Measurements from ENCODE around the gene ARHGAP31. TPM values are rescaled to one million over a fixed set of nuclear protein-coding genes. Genes with fewer than 3 reads are reported as not detected.
A peak's percentile ranks its signal among the peaks of the same experiment; 100 is the strongest.

Gene ARHGAP31
- total and polyA plus RNA-seq, 10 of the 15 experiments (the other 5 are each of a cell fraction or from before 2014, with no cell fraction given): 0.97 to 29.8 (median 10.3) TPM

DNA sequence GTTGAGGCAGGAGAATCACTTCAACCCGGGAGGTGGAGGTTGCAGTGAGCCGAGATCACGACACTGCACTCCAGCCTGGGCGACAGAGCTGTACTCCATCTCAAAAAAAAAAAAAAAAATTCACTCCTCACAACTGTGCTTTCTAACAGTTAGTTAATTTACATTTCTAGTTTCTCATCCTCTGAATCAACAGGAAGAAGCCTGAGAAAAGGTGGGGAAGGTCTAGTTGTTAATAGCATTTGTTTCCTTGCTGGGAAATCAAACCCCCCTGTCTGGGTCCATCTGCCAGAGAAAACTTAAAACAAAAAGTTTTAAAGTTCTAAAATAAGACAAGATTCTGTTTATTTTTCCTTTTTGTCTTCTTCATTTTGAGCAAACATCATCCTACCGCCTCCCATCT, 106.9 kb downstream of the ARHGAP31 start (continued):
- TF ChIP-seq ZBTB33 (IDR thresholded peaks at IDR 0.05) (no peak), STAT1 (conservative IDR thresholded peaks at IDR 0.05) (no peak), IKZF1 (conservative IDR thresholded peaks at IDR 0.05) (no peak), ATF2 (IDR thresholded peaks at IDR 0.05; ENCODE audit: low read length) (0 out of 2 replicates have a peak, but pooled peaks have one; percentile 46)

DNA sequence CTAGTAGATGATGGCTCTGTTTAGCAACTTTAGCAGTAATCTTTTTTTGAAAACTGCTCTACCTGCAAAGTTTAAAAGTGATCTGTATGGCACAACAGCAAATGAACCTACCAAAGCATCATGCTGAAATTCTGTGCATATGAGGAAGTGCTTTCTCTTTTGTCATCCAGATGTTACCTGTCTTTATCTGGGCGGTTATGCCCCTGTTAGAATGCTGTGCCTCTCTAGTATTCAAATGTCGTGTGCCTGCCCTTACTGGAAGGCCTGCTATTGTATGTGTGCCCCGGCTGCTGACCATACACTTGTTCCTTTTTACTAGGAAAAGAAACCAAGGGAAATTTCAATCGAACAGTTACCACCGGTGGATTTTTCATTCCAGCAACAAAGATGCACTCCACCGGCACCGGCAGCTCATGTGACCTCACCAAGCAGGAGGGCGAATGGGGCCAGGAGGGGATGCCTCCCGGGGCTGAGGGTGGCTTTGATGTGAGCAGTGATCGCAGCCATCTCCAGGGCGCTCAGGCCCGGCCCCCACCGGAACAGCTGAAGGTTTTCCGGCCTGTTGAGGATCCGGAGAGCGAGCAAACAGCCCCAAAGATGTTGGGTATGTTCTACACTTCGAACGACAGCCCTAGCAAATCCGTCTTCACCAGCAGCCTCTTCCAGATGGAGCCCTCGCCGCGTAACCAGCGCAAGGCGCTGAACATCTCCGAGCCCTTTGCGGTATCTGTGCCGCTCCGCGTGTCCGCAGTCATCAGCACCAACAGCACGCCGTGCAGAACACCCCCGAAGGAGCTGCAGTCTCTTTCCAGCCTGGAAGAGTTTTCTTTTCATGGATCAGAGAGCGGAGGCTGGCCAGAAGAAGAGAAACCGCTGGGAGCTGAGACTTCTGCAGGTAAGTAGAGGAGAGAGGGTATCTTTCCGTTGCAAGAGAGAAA, 107.6 kb downstream of the ARHGAP31 start:
- Histone ChIP-seq H4K20me1 (ENCODE audit: control insufficient read depth, insufficient read depth) (no peaks in the 10 kb centered on the region), H3K36me3 (ENCODE audit: control insufficient read depth in 2 of 2, insufficient read depth in 2 of 2, low read length in 1 of 2) (peaks cover 2 to 20% of the 10 kb centered on the region in 2 experiments), H3K4me1 (ENCODE audit: control insufficient read depth, insufficient read depth, low read length) (peaks cover 29% of the 10 kb centered on the region), H3K4me2 (ENCODE audit: control insufficient read depth, insufficient read depth) (peak overlapping the region; percentile 56), H3K4me3 (no peak overlapping the region), H2AFZ (ENCODE audit: control insufficient read depth, low read depth, low read length) (no peak overlapping the region), H3K27me3 (replicated peaks in 1 of 2; ENCODE audit: control insufficient read depth in 2 of 2, insufficient read depth in 2 of 2, low read length in 1 of 2) (no peaks in the 10 kb centered on the region), H3K27ac (ENCODE audit: control insufficient read depth, insufficient read depth) (peak overlapping the region; percentile 81), H3K79me2 (ENCODE audit: control insufficient read depth, insufficient read depth, low read length) (no peaks in the 10 kb centered on the region; the same call in 1 of the 2 replicates), H3K9ac (ENCODE audit: control insufficient read depth, insufficient read depth, low read length) (0 out of 2 replicates have a peak overlapping the region, but pooled peaks have one; percentile 15), H3K9me3 (replicated peaks; ENCODE audit: control insufficient read depth, insufficient read depth, low read length) (no peaks in the 10 kb centered on the region; the same call in 1 of the 3 replicates)
- POLR2A ChIA-PET: no interaction called here
- DNase-seq (ENCODE audit: low read depth, low spot score) (peak; percentile 26), FAIRE-seq (no peak), ATAC-seq (peak; percentile 59)
- WGBS (ENCODE audit: insufficient coverage, insufficient replicate concordance, low lambda C conversion rate, missing lambda C conversion rate): 73% methylated on average over 36 of the region's 36 CpGs
- in situ Hi-C loops (cut with MboI): no loop called here
- CTCF ChIA-PET: no interaction called here
- intact Hi-C loops (cut with micrococcal nuclease; ENCODE audit: unreplicated experiment): no loop called here
- RAD21 ChIA-PET (ENCODE audit: unreplicated experiment): no interaction called here
- BruUV-seq (replicated peaks): no TSS peak
- TF ChIP-seq ASH2L (IDR thresholded peaks at IDR 0.05; ENCODE audit: borderline replicate concordance, low read depth) (no peak), TCF12 (IDR thresholded peaks at IDR 0.05; ENCODE audit: low read depth, low read length) (0 out of 2 replicates have a peak, but pooled peaks have one; percentile 19), YY1 (IDR thresholded peaks at IDR 0.05; ENCODE audit: low read depth, low read length) (no peak), IKZF2 (IDR thresholded peaks at IDR 0.05) (0 out of 4 replicates have a peak, but pooled peaks of 1 of the 2 experiments have one; percentile 5), CREB1 (IDR thresholded peaks at IDR 0.05; ENCODE audit: low read depth) (no peak), NFIC (IDR thresholded peaks at IDR 0.05; ENCODE audit: low read depth, low read length) (no peak), EP300 (IDR thresholded peaks at IDR 0.05; ENCODE audit: borderline replicate concordance in 1 of 2, control insufficient read depth in 1 of 2, low read depth in 2 of 2, low read length in 2 of 2) (no peak), HDAC2 (IDR thresholded peaks at IDR 0.05) (no peak), SMARCA5 (IDR thresholded peaks at IDR 0.05) (no peak), SPI1 (IDR thresholded peaks at IDR 0.05; ENCODE audit: borderline replicate concordance, insufficient read depth, low read depth, low read length) (peak; percentile 82)
- SMC1A ChIA-PET (ENCODE audit: uncharacterized antibody, unreplicated experiment): interaction anchor here (0.9 kb wide), 1 partner anchor 280 kb away, joined by 3 read pairs; no protein-coding TSS in a partner anchor
